Stimulated activated naive CD8-positive, alpha-beta T cell treated with anti-CD3 and anti-CD28 coated beads, Interleukin-15, Interleukin-2, amounts not matched to agents 100 ng/mL and 50 ng/mL, for 24 hours (primary cell): ENCODE results near the gene SLC6A11.

Experiments
- H3K27ac Mint-ChIP-seq: one replicate; pipeline ENCODE4 v1.8.0; 2021; ENCODE audit warnings: mild to moderate bottlenecking, mixed read lengths
- H3K27me3 Mint-ChIP-seq: one replicate; pipeline ENCODE4 v1.8.0; 2021; ENCODE audit warnings: mixed read lengths
- H3K36me3 Mint-ChIP-seq: one replicate; pipeline ENCODE4 v1.8.0; 2021; ENCODE audit warnings: low read depth, mixed read lengths
- H3K4me1 Mint-ChIP-seq: one replicate; pipeline ENCODE4 v1.8.0; 2021; ENCODE audit warnings: low read depth, mixed read lengths
- H3K4me3 Mint-ChIP-seq: one replicate; pipeline ENCODE4 v1.8.0; 2021; ENCODE audit warnings: mild to moderate bottlenecking, mixed read lengths
- H3K9me3 Mint-ChIP-seq: one replicate; pipeline ENCODE4 v1.8.0; 2021; ENCODE audit warnings: mixed read lengths

SLC6A11 gene

GRCh38 chr3:10917176-10917575 lies 101.1 kb downstream of the SLC6A11 start:
- Mint-ChIP-seq H3K4me1 (no peaks in the 10 kb centered on the region), H3K36me3 (no peaks in the 10 kb centered on the region), H3K27me3 (peaks cover 29% of the 10 kb centered on the region), H3K9me3 (no peaks in the 10 kb centered on the region), H3K27ac (no peak overlapping the region), H3K4me3 (no peak overlapping the region)

- H3K27me3 Mint-ChIP-seq: peaks cover 36% of the 10 kb centered on the region
- no peak overlapping the region for H3K4me3 Mint-ChIP-seq
- no peak overlapping the region for H3K27ac Mint-ChIP-seq
- H3K9me3 Mint-ChIP-seq: no peaks in the 10 kb centered on the region
- H3K4me1 Mint-ChIP-seq: no peaks in the 10 kb centered on the region
- no peaks in the 10 kb centered on the region for H3K36me3 Mint-ChIP-seq
Measured at GRCh38 chr3:10918011-10918410, 102.0 kb downstream of the SLC6A11 start.

GRCh38 chr3:10919636-10920035 lies 103.6 kb downstream of the SLC6A11 start:
- H3K27ac Mint-ChIP-seq: no peak overlapping the region
- H3K4me3 Mint-ChIP-seq: no peak overlapping the region
- H3K27me3 Mint-ChIP-seq: peaks cover 34% of the 10 kb centered on the region
- H3K4me1 Mint-ChIP-seq: no peaks in the 10 kb centered on the region
- H3K9me3 Mint-ChIP-seq: no peaks in the 10 kb centered on the region
- no peaks in the 10 kb centered on the region for H3K36me3 Mint-ChIP-seq

- H3K4me3 Mint-ChIP-seq: no peak overlapping the region
- no peak overlapping the region for H3K27ac Mint-ChIP-seq
- H3K36me3 Mint-ChIP-seq: no peaks in the 10 kb centered on the region
- H3K9me3 Mint-ChIP-seq: no peaks in the 10 kb centered on the region
- H3K4me1 Mint-ChIP-seq: no peaks in the 10 kb centered on the region
- peaks cover 19% of the 10 kb centered on the region for H3K27me3 Mint-ChIP-seq
Measured at GRCh38 chr3:10925436-10926255, 109.6 kb downstream of the SLC6A11 start.

- no peaks in the 10 kb centered on the region for H3K36me3 Mint-ChIP-seq
- no peak overlapping the region for H3K27ac Mint-ChIP-seq
Measured at GRCh38 chr3:10926256-10926810, 110.3 kb downstream of the SLC6A11 start.

GRCh38 chr3:10926811-10927521 lies 110.9 kb downstream of the SLC6A11 start:
- no peak overlapping the region for H3K27ac Mint-ChIP-seq
- no peaks in the 10 kb centered on the region for H3K4me1 Mint-ChIP-seq
- H3K9me3 Mint-ChIP-seq: no peaks in the 10 kb centered on the region
- H3K27me3 Mint-ChIP-seq: peaks cover 11% of the 10 kb centered on the region
- H3K4me3 Mint-ChIP-seq: no peak overlapping the region
- no peaks in the 10 kb centered on the region for H3K36me3 Mint-ChIP-seq

More at GRCh38 chr3:10926256-10926810, 110.3 kb downstream of the SLC6A11 start:
- Mint-ChIP-seq H3K27me3 (peaks cover 15% of the 10 kb centered on the region), H3K9me3 (no peaks in the 10 kb centered on the region), H3K4me1 (no peaks in the 10 kb centered on the region), H3K4me3 (no peak overlapping the region)

GRCh38 chr3:10927551-10927950 lies 111.5 kb downstream of the SLC6A11 start:
- Mint-ChIP-seq H3K4me1 (no peaks in the 10 kb centered on the region), H3K36me3 (no peaks in the 10 kb centered on the region), H3K27me3 (peaks cover 6% of the 10 kb centered on the region), H3K27ac (no peak overlapping the region), H3K9me3 (no peaks in the 10 kb centered on the region), H3K4me3 (no peak overlapping the region)

- Mint-ChIP-seq H3K4me3 (no peak overlapping the region), H3K9me3 (no peaks in the 10 kb centered on the region), H3K36me3 (no peaks in the 10 kb centered on the region), H3K4me1 (no peaks in the 10 kb centered on the region), H3K27ac (no peak overlapping the region), H3K27me3 (peaks cover 3% of the 10 kb centered on the region)
Measured at GRCh38 chr3:10928407-10928960, 112.5 kb downstream of the SLC6A11 start.

GRCh38 chr3:10928961-10929471 lies 113.0 kb downstream of the SLC6A11 start:
- Mint-ChIP-seq H3K4me3 (no peak overlapping the region), H3K4me1 (no peaks in the 10 kb centered on the region), H3K27ac (no peak overlapping the region), H3K36me3 (no peaks in the 10 kb centered on the region), H3K27me3 (no peaks in the 10 kb centered on the region), H3K9me3 (no peaks in the 10 kb centered on the region)

GRCh38 chr3:10929978-10930665 lies 114.1 kb downstream of the SLC6A11 start:
- Mint-ChIP-seq H3K27me3 (no peaks in the 10 kb centered on the region), H3K36me3 (no peaks in the 10 kb centered on the region), H3K4me1 (no peaks in the 10 kb centered on the region), H3K27ac (no peak overlapping the region), H3K4me3 (no peak overlapping the region), H3K9me3 (no peaks in the 10 kb centered on the region)

- H3K4me1 Mint-ChIP-seq: no peaks in the 10 kb centered on the region
- no peaks in the 10 kb centered on the region for H3K27me3 Mint-ChIP-seq
- no peaks in the 10 kb centered on the region for H3K9me3 Mint-ChIP-seq
- H3K27ac Mint-ChIP-seq: no peak overlapping the region
- no peaks in the 10 kb centered on the region for H3K36me3 Mint-ChIP-seq
- no peak overlapping the region for H3K4me3 Mint-ChIP-seq
Measured at GRCh38 chr3:10930666-10931040, 114.6 kb downstream of the SLC6A11 start.

- no peaks in the 10 kb centered on the region for H3K4me1 Mint-ChIP-seq
- H3K36me3 Mint-ChIP-seq: no peaks in the 10 kb centered on the region
- H3K9me3 Mint-ChIP-seq: no peaks in the 10 kb centered on the region
- no peak overlapping the region for H3K27ac Mint-ChIP-seq
- no peak overlapping the region for H3K4me3 Mint-ChIP-seq
- H3K27me3 Mint-ChIP-seq: no peaks in the 10 kb centered on the region
Measured at GRCh38 chr3:10932596-10932995, 116.6 kb downstream of the SLC6A11 start.

GRCh38 chr3:10933021-10933420 lies 117.0 kb downstream of the SLC6A11 start:
- H3K27me3 Mint-ChIP-seq: no peaks in the 10 kb centered on the region

GRCh38 chr3:10933470-10933804 lies 117.4 kb downstream of the SLC6A11 start:
- Mint-ChIP-seq H3K36me3 (no peaks in the 10 kb centered on the region), H3K27me3 (no peaks in the 10 kb centered on the region), H3K4me1 (no peaks in the 10 kb centered on the region), H3K9me3 (no peaks in the 10 kb centered on the region), H3K4me3 (no peak overlapping the region), H3K27ac (no peak overlapping the region)

More at GRCh38 chr3:10933021-10933420, 117.0 kb downstream of the SLC6A11 start:
- Mint-ChIP-seq H3K36me3 (no peaks in the 10 kb centered on the region), H3K4me1 (no peaks in the 10 kb centered on the region), H3K9me3 (no peaks in the 10 kb centered on the region), H3K27ac (no peak overlapping the region), H3K4me3 (no peak overlapping the region)
